Measurements from ENCODE around the gene CCDC127.

GRCh38 chr5:182126-182525 lies 35.8 kb downstream of the CCDC127 start:
- TF ChIP-seq CTCF (IDR thresholded peaks at IDR 0.05) = no peak
- TF ChIP-seq EZH2 (IDR thresholded peaks at IDR 0.05; ENCODE audit: borderline replicate concordance, insufficient read depth, low read depth, low read length, poor library complexity, severe bottlenecking) = no peak
